SK-N-MC (cell line): ENCODE results near the gene PRR5L.

Experiments
- EZH2 ChIP-seq: fragments of 200-600 bp; sonication (generic); IDR thresholded peaks from one replicate; pipeline ENCODE4 v1.6.1; 2017; ENCODE audit warnings: antibody characterized with exemption
- FOXP2 ChIP-seq: optimal IDR thresholded peaks from 2 replicates; pipeline ENCODE3; 2011; ENCODE audit warnings: mild to moderate bottlenecking, moderate library complexity; ENCODE audit not compliant: insufficient read depth; ENCODE audit errors: extremely low read length, control extremely low read depth
- POLR2AphosphoS5 ChIP-seq: IDR thresholded peaks from 2 replicates; pipeline ENCODE4 v1.6.1; 2012; ENCODE audit warnings: mild to moderate bottlenecking, low read depth, low read length, borderline replicate concordance

DNA sequence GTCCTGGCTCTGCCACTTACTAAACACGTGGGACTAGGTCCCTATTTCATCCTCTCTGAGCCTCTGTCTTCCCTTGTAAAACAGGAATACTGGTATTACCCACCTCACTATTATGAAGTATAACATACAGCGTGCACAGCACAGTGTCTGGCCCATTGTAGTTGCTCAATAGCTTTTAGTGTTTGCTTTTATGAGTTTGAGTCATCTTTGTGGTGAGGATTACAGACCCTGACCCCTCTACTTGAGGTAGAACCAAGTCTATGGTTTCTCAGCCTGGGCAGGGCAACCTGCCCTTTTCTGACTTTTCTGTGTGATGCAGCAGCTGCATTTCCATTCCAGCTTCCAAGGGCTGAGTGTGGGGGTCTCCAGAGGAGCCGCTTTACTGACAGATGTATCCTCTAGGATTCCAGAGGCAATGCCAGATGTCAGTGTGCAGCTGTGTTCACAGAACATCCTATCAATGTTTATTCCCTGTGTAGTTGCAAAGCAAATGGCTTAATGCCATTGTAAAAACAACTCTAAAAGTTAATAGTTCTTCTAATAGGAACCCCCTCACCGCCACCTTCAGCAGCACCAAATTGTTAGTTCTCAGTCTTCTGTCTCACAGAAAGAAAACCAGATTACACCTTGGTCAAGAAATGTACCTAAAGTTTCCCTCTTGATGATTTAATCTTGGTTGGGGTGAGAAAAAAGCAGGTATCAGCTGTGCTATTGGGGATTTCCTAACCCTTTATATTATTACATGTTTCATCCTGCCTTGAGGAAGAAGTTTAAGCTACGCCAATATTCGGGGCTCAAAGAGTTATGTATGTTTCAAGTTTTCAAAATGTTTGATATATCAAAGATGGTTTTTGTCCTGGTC, 16.8 kb downstream of the PRR5L start:
- TF ChIP-seq EZH2 (no peak), POLR2AphosphoS5 (no peak), FOXP2 (no peak)
